Osteoblast (primary cell): ENCODE data around the gene VGF. TPM values are rescaled to one million over a fixed set of nuclear protein-coding genes. Genes with fewer than 3 reads are reported as not detected.

Experiments used
- DNase-seq: peaks from one replicate; pipeline ENCODE4 v3.0.0; 2011; ENCODE audit warnings: low spot score, mixed read lengths; ENCODE audit not compliant: insufficient read length; ENCODE audit errors: missing footprints
- H2AFZ ChIP-seq: 2 replicates; pipeline ENCODE4 v1.6.0; 2011; ENCODE audit warnings: mild to moderate bottlenecking, low read length
- H3K27ac ChIP-seq: 2 replicates; pipeline ENCODE4 v1.5.1; 2011; ENCODE audit warnings: mild to moderate bottlenecking, low read depth, low read length, moderate library complexity
- H3K27me3 ChIP-seq: 2 replicates; pipeline ENCODE4 v1.6.0; 2012; ENCODE audit warnings: mild to moderate bottlenecking, control low read depth, inconsistent platforms, low read length, moderate library complexity; ENCODE audit not compliant: insufficient read depth
- H3K36me3 ChIP-seq: 2 replicates; pipeline ENCODE4 v1.5.1; 2011; ENCODE audit warnings: mild to moderate bottlenecking, low read length, control low read depth, moderate library complexity; ENCODE audit not compliant: insufficient read depth
- H3K4me1 ChIP-seq: 2 replicates; pipeline ENCODE4 v1.5.1; 2011; ENCODE audit warnings: mild to moderate bottlenecking, low read length, control low read depth, moderate library complexity; ENCODE audit not compliant: insufficient read depth
- H3K4me2 ChIP-seq: 2 replicates; pipeline ENCODE4 v1.6.0; 2011; ENCODE audit warnings: mild to moderate bottlenecking, low read length; ENCODE audit not compliant: insufficient read depth
- H3K4me3 ChIP-seq: fragments of 200-600 bp; sonication (generic); 3 replicates; pipeline ENCODE4 v1.5.1; 2012; ENCODE audit warnings: mild to moderate bottlenecking, low read length, inconsistent platforms; ENCODE audit not compliant: insufficient read depth
- H3K79me2 ChIP-seq: 2 replicates; pipeline ENCODE4 v1.6.0; 2012; ENCODE audit warnings: mild to moderate bottlenecking, low read length, control low read depth, inconsistent platforms; ENCODE audit not compliant: insufficient read depth
- H3K9me3 ChIP-seq: 2 replicates; pipeline ENCODE4 v1.5.1; 2011; ENCODE audit warnings: low read depth, low read length, control low read depth
- H4K20me1 ChIP-seq: 2 replicates; pipeline ENCODE4 v1.6.0; 2012; ENCODE audit warnings: mild to moderate bottlenecking, low read length, control low read depth; ENCODE audit not compliant: insufficient read depth
- CTCF ChIP-seq: IDR thresholded peaks from 2 replicates; pipeline ENCODE4 v1.5.1; 2011; ENCODE audit warnings: mild to moderate bottlenecking, low read depth, low read length, moderate library complexity; ENCODE audit errors: extremely low read depth
- total RNA-seq: library from RNA; depleted of rRNA; stranded (reverse); fragments of >200 nt; gene quantifications from 2 replicates; pipeline ENCODE4 v1.2.3, GENCODE V29; 2012

The VGF gene
- total RNA-seq, 1 donor: 0.36 TPM

- Histone ChIP-seq H3K4me3 (no peak overlapping the region), H3K27me3 (peaks cover 3% of the 10 kb centered on the region), H2AFZ (no peak overlapping the region), H3K4me1 (peaks cover 20% of the 10 kb centered on the region), H3K79me2 (peaks cover 27% of the 10 kb centered on the region), H3K36me3 (peaks cover 32% of the 10 kb centered on the region), H3K9me3 (no peaks in the 10 kb centered on the region), H3K27ac (no peak overlapping the region), H4K20me1 (peaks cover 24% of the 10 kb centered on the region), H3K4me2 (no peak overlapping the region)
- peak; percentile 49 for DNase-seq
- TF ChIP-seq CTCF: no peak
Measured at GRCh38 chr7:101156866-101157589, 8.3 kb downstream of the VGF start.

- peaks cover 26% of the 10 kb centered on the region for H3K36me3 ChIP-seq
- DNase-seq: peak; percentile 35
- H2AFZ ChIP-seq: no peak overlapping the region
- peaks cover 27% of the 10 kb centered on the region for H3K79me2 ChIP-seq
- H3K9me3 ChIP-seq: no peaks in the 10 kb centered on the region
- H3K27me3 ChIP-seq: peaks cover 3% of the 10 kb centered on the region
- no peak overlapping the region for H3K27ac ChIP-seq
- no peak overlapping the region for H3K4me2 ChIP-seq
- peaks cover 20% of the 10 kb centered on the region for H3K4me1 ChIP-seq
- TF ChIP-seq CTCF: peak; percentile 28
- no peak overlapping the region for H3K4me3 ChIP-seq
- peaks cover 20% of the 10 kb centered on the region for H4K20me1 ChIP-seq
Measured at GRCh38 chr7:101156277-101156676, 9.1 kb downstream of the VGF start.

GRCh38 chr7:101155303-101155702, 10.1 kb downstream of the VGF start:
- Histone ChIP-seq H3K79me2 (peaks cover 27% of the 10 kb centered on the region), H3K9me3 (no peaks in the 10 kb centered on the region), H2AFZ (peak overlapping the region; percentile 59), H3K27ac (peak overlapping the region; percentile 19), H3K4me3 (peak overlapping the region; percentile 88), H3K27me3 (peaks cover 3% of the 10 kb centered on the region), H3K36me3 (peaks cover 26% of the 10 kb centered on the region), H3K4me2 (peak overlapping the region; percentile 93), H4K20me1 (peaks cover 13% of the 10 kb centered on the region), H3K4me1 (peaks cover 20% of the 10 kb centered on the region)
- DNase-seq: peak; percentile 57
- TF ChIP-seq CTCF: no peak

GRCh38 chr7:101154693-101155102, 10.7 kb downstream of the VGF start:
- Histone ChIP-seq H3K4me1 (peaks cover 15% of the 10 kb centered on the region), H4K20me1 (peaks cover 7% of the 10 kb centered on the region), H3K27me3 (peaks cover 3% of the 10 kb centered on the region), H3K4me2 (peak overlapping the region; percentile 93), H3K9me3 (no peaks in the 10 kb centered on the region), H3K27ac (peak overlapping the region; percentile 19), H2AFZ (peak overlapping the region; percentile 59), H3K4me3 (peak overlapping the region; percentile 88), H3K79me2 (peaks cover 27% of the 10 kb centered on the region), H3K36me3 (peaks cover 20% of the 10 kb centered on the region)
- no peak for TF ChIP-seq CTCF
- no peak for DNase-seq
